Mesothelial cell of epicardium (in vitro differentiated cells): ENCODE measurements around the gene DNAJC6. TPM values are rescaled to one million over a fixed set of nuclear protein-coding genes. Genes with fewer than 3 reads are reported as not detected.
"Not testable (repeated sequence)": the region's sequence is repeated elsewhere in the genome, so short reads cannot be mapped to it uniquely, and the experiment has no call there.

Experiments used
- DNase-seq, 2 experiments: peaks; one replicate each; pipeline ENCODE4 v3.0.0; 2021; ENCODE audit warnings: low spot score in 2 of 2; ENCODE audit not compliant: unreplicated experiment in 2 of 2
- H3K27ac Mint-ChIP-seq: 2 replicates; pipeline ENCODE4 v1.8.0; 2021; ENCODE audit warnings: mixed read lengths
- H3K27me3 Mint-ChIP-seq: 2 replicates; pipeline ENCODE4 v1.8.0; 2021; ENCODE audit warnings: low read depth, mixed read lengths
- H3K36me3 Mint-ChIP-seq: 2 replicates; pipeline ENCODE4 v1.8.0; 2021; ENCODE audit warnings: mixed read lengths
- H3K4me1 Mint-ChIP-seq: 2 replicates; pipeline ENCODE4 v1.8.0; 2021; ENCODE audit warnings: mixed read lengths
- H3K4me3 Mint-ChIP-seq: 2 replicates; pipeline ENCODE4 v1.8.0; 2021; ENCODE audit warnings: mild to moderate bottlenecking, moderate library complexity, mixed read lengths
- H3K9me3 Mint-ChIP-seq: 2 replicates; pipeline ENCODE4 v1.8.0; 2021; ENCODE audit warnings: mixed read lengths
- total RNA-seq: library from RNA; stranded (reverse); gene quantifications from 3 replicates; pipeline ENCODE4 v1.2.1, GENCODE V29; 2021
- TF ChIP-seq, protein P1 (sequence below): fragments of 200-600 bp; sonication (generic); IDR thresholded peaks from one replicate; pipeline ENCODE4 v1.5.0; 2021; ENCODE audit warnings: antibody characterized with exemption; ENCODE audit not compliant: unreplicated experiment

Gene DNAJC6
- total RNA-seq, 1 donor from 2014 or later = 19.4 TPM

DNA sequence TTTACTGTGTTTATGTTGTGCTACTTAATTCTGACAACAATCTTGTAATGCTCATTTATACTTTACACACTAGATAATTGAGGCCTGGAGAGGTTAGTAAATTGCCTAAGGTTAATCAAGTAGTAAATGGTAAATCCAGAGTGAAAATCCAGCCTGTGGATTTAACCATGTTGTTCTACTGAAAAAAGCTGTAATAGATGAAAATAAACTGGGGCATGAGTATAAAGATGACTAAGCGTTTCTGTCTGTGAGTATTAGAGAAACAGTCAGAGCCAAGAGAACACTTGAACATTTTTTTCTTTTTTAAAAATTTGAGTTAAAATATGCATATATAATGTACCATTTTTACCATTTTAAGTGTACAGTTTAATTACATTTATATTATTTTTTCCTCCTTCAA is 63.2 kb downstream of the DNAJC6 start:
- Mint-ChIP-seq H3K36me3 (peaks cover 14% of the 10 kb centered on the region), H3K9me3 (peaks cover 20% of the 10 kb centered on the region), H3K27me3 (no peaks in the 10 kb centered on the region), H3K4me1 (no peaks in the 10 kb centered on the region), H3K4me3 (no peak overlapping the region), H3K27ac (no peak overlapping the region)
- TF ChIP-seq, protein P1, sequence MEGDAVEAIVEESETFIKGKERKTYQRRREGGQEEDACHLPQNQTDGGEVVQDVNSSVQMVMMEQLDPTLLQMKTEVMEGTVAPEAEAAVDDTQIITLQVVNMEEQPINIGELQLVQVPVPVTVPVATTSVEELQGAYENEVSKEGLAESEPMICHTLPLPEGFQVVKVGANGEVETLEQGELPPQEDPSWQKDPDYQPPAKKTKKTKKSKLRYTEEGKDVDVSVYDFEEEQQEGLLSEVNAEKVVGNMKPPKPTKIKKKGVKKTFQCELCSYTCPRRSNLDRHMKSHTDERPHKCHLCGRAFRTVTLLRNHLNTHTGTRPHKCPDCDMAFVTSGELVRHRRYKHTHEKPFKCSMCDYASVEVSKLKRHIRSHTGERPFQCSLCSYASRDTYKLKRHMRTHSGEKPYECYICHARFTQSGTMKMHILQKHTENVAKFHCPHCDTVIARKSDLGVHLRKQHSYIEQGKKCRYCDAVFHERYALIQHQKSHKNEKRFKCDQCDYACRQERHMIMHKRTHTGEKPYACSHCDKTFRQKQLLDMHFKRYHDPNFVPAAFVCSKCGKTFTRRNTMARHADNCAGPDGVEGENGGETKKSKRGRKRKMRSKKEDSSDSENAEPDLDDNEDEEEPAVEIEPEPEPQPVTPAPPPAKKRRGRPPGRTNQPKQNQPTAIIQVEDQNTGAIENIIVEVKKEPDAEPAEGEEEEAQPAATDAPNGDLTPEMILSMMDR = no peak
- no peak for DNase-seq

DNA sequence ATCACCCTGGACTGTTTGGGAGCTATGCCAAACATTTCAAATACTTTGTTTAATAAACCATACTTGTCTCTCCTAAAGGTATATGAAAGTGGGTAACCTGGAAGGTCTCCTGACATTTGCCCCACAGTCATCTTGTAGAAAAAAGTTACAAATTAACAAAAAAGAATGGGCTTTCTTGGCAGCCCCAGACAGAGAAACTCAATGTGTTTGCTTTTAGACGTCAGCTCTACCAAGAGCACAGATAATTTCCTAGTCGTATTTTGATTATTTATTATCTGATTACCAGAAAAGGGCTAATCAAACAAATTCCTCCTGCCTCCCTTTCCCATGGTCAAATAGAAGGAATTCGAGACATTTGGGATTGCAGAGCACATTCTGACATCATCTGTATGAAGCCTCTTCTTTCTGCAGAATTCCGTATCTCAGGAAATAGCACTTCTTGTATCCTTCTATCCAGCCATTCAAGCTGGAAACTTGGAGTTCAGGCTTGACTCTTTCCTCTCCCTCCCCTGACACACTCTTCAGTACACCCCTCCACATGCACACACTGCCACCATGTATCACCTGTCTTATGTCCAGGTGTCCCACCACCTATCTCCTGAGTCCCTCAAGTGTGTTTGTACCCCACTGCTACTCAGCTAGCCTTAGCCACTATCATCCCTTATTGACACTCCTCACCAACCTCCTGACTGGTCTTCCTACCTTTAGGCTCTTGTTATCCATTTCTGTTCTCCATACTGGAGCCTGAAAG is 68.3 kb downstream of the DNAJC6 start:
- TF ChIP-seq, protein P1 = no peak
- no peak for DNase-seq
- Mint-ChIP-seq H3K4me1 (no peaks in the 10 kb centered on the region), H3K4me3 (no peak overlapping the region), H3K27ac (no peak overlapping the region), H3K27me3 (no peaks in the 10 kb centered on the region), H3K9me3 (peaks cover 22% of the 10 kb centered on the region), H3K36me3 (peaks cover 23% of the 10 kb centered on the region)

DNA sequence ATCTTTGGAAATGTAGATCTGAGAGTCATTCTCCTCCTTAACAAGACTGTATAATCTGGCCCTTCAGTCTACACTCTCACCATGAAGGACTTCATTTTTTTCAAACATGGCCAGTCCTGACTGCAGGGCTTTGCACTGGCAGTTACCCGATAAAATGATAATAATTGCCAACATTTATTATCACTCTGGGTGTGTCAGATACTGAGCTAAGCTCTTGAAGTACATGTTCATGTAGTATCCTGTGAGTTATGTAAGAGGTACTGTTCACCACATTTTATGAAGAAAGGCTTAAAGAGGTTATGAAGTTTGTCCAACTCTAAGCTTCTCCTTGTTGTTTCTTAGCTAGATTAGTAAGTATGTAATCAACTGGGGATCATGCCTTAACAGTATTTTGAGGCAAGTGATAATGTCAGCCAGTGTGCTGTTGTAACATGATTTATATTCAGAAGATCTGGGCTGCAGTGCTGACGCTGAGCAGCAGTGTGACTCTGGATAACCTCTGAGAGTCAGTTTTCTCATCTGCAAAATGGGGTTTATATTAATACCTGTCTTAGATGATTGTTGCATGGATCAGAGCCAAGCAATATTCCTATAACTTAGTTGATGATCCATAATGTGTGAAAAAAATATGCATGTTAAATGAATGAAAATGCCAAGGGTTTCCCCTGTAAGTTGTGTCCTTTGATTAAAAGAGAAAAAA is 69.1 kb downstream of the DNAJC6 start:
- Mint-ChIP-seq H3K27ac (no peak overlapping the region), H3K9me3 (peaks cover 25% of the 10 kb centered on the region), H3K36me3 (peaks cover 30% of the 10 kb centered on the region), H3K27me3 (no peaks in the 10 kb centered on the region), H3K4me3 (no peak overlapping the region), H3K4me1 (no peaks in the 10 kb centered on the region)
- DNase-seq = no peak
- TF ChIP-seq, protein P1 = no peak

DNA sequence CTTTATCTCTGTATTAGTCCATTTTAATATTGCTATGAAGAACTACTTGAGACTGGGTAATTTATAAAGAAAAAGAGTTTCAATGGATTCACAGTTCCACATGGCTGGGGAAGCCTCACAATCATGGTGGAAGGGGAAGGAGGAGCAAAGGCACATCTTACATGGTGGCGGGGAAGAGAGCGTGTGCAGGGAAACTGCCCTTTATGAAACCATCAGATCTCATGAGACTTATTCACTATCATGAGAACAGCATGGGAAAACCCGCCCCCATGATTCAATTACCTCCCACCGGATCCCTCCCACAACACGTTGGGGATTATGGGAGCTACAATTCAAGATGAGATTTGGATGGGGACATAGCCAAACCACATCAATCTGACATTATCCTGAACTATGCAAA is 75.1 kb downstream of the DNAJC6 start:
- not testable (repeated sequence) for DNase-seq, H3K4me3 Mint-ChIP-seq, H3K4me1 Mint-ChIP-seq, H3K27me3 Mint-ChIP-seq, H3K9me3 Mint-ChIP-seq, H3K27ac Mint-ChIP-seq
- H3K36me3 Mint-ChIP-seq = peaks cover 45% of the 10 kb centered on the region

DNA sequence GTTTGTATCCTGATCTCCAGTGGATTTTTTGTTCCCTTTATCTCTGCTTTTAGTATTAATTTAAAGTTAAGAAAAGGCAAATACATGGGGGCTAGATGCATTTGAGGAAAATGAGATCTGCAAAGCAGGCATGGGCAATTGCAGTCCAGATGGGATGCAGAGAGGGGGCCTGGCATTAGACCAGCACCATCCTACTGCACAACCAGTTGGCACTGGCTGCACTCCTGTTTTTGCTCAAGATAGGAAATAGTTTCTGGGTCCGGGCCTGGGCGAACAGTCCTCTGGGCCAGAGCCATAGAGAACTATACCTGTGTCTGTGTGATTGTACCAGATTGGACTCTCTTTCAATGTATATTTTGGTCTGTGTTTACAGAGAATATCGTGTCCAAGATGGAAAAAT is 77.1 kb downstream of the DNAJC6 start:
- TF ChIP-seq, protein P1 = no peak
- DNase-seq = no peak
- Mint-ChIP-seq H3K27ac (no peak overlapping the region), H3K4me1 (no peaks in the 10 kb centered on the region), H3K27me3 (no peaks in the 10 kb centered on the region), H3K4me3 (no peak overlapping the region), H3K9me3 (peaks cover 9% of the 10 kb centered on the region), H3K36me3 (peaks cover 47% of the 10 kb centered on the region)

DNA sequence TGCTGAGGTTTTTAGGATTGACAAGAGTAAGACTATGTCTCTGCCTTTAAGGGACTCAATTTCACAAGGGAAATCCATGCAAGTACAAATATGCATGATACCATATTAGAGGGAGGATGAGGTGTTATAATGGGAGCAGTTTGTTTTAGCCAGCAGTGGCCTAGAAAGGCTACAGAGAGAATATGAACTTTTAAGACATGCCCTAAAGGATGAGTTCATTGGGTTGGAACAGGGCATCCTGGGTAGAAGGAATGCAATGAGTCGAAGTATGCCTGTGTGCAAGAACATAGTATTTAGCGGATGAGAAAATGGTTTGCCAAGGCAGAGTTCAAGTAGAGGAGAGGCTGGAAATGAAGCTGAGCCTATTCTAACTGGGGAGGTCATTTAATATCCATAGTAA is 78.5 kb downstream of the DNAJC6 start:
- no peak overlapping the region for H3K27ac Mint-ChIP-seq
- no peaks in the 10 kb centered on the region for H3K27me3 Mint-ChIP-seq
- peaks cover 6% of the 10 kb centered on the region for H3K9me3 Mint-ChIP-seq
- no peaks in the 10 kb centered on the region for H3K4me1 Mint-ChIP-seq
- H3K36me3 Mint-ChIP-seq = peaks cover 42% of the 10 kb centered on the region
- no peak for DNase-seq
- H3K4me3 Mint-ChIP-seq = no peak overlapping the region
- TF ChIP-seq, protein P1 = no peak
